Muscle of leg (tissue), 11 donors: ENCODE data around the gene KMT2E. TPM values are rescaled to one million over a fixed set of nuclear protein-coding genes. Genes with fewer than 3 reads are reported as not detected.
"Not testable (repeated sequence)": the region's sequence is repeated elsewhere in the genome, so short reads cannot be mapped to it uniquely, and the experiment has no call there.

Experiments
- DNase-seq: peaks from one replicate; pipeline ENCODE4 v3.0.0; 2013
- H3K27ac ChIP-seq: one replicate; pipeline ENCODE4 v1.5.1; 2013; ENCODE audit warnings: mild to moderate bottlenecking, low read length, control low read depth
- H3K27me3 ChIP-seq: one replicate; pipeline ENCODE4 v1.6.1; 2013; ENCODE audit warnings: low read length; ENCODE audit not compliant: control insufficient read depth, insufficient read depth
- H3K36me3 ChIP-seq: one replicate; pipeline ENCODE4 v1.6.1; 2013; ENCODE audit warnings: low read length; ENCODE audit not compliant: control insufficient read depth, insufficient read depth
- H3K4me1 ChIP-seq: one replicate; pipeline ENCODE4 v1.6.1; 2013; ENCODE audit warnings: low read length; ENCODE audit not compliant: control insufficient read depth, insufficient read depth
- H3K4me3 ChIP-seq: one replicate; pipeline ENCODE4 v1.5.1; 2013; ENCODE audit warnings: low read length, control low read depth
- H3K9me3 ChIP-seq: replicated peaks from 2 replicates; pipeline ENCODE4 v1.6.1; 2013; ENCODE audit warnings: low read depth, low read length; ENCODE audit not compliant: control insufficient read depth
- WGBS: methylation state at CpG from one replicate; pipeline ENCODE4 v1.1.5; 2013; ENCODE audit warnings: missing lambda C conversion rate; ENCODE audit not compliant: insufficient coverage; 5-methylcytosine and 5-hydroxymethylcytosine counted together
- polyA plus RNA-seq, 8 donors: library from polyadenylated mRNA; unstranded; fragments of 120-200 nt; gene quantifications; one replicate each; pipeline versions ENCODE4 v1.2.1 to v1.2.3, GENCODE V29; 2013; ENCODE audit warnings: inconsistent platforms in 1 of 8, low replicate concordance in 1 of 8; ENCODE audit not compliant: insufficient read length in 8 of 8, insufficient read depth in 1 of 8
- total RNA-seq: library from RNA; stranded (reverse); fragments of 120-200 nt; gene quantifications from one replicate; pipeline ENCODE4 v1.2.4, GENCODE V29; 2013

Gene KMT2E
- total and polyA plus RNA-seq, 9 donors: 28.5 to 55.5 (median 36.1) TPM

GRCh38 chr7:104971290-104972071 lies 42.5 kb upstream of the KMT2E start:
- WGBS: 17% methylated on average over 1 of the region's 3 CpGs
- H3K27ac ChIP-seq: no peak overlapping the region
- DNase-seq: peak; percentile 64

GRCh38 chr7:104972500-104972899 lies 41.5 kb upstream of the KMT2E start:
- no CpG with 5 or more reads among the region's 5 CpGs for WGBS
- DNase-seq: no peak
- H3K4me1 ChIP-seq: peaks cover 7% of the 10 kb centered on the region
- H3K27ac ChIP-seq: no peak overlapping the region
- H3K9me3 ChIP-seq: no peaks in the 10 kb centered on the region
- no peaks in the 10 kb centered on the region for H3K36me3 ChIP-seq
- H3K27me3 ChIP-seq: no peaks in the 10 kb centered on the region
- no peak overlapping the region for H3K4me3 ChIP-seq

More at GRCh38 chr7:104971290-104972071, 42.5 kb upstream of the KMT2E start:
- Histone ChIP-seq H3K9me3 (no peaks in the 10 kb centered on the region), H3K4me1 (peaks cover 7% of the 10 kb centered on the region), H3K36me3 (no peaks in the 10 kb centered on the region), H3K4me3 (no peak overlapping the region), H3K27me3 (no peaks in the 10 kb centered on the region)

GRCh38 chr7:104973227-104973626 lies 40.8 kb upstream of the KMT2E start:
- H3K4me3 ChIP-seq: no peak overlapping the region
- H3K27ac ChIP-seq: peak overlapping the region; percentile 25
- H3K9me3 ChIP-seq: no peaks in the 10 kb centered on the region
- WGBS: no CpG with 5 or more reads among the region's 2 CpGs
- H3K36me3 ChIP-seq: no peaks in the 10 kb centered on the region
- no peaks in the 10 kb centered on the region for H3K27me3 ChIP-seq
- peaks cover 14% of the 10 kb centered on the region for H3K4me1 ChIP-seq
- no peak for DNase-seq

GRCh38 chr7:104973909-104974415 lies 40.0 kb upstream of the KMT2E start:
- Histone ChIP-seq H3K9me3 (no peaks in the 10 kb centered on the region), H3K27me3 (no peaks in the 10 kb centered on the region), H3K4me1 (peaks cover 14% of the 10 kb centered on the region), H3K36me3 (no peaks in the 10 kb centered on the region), H3K4me3 (no peak overlapping the region), H3K27ac (peak overlapping the region; percentile 25)
- no CpG with 5 or more reads among the region's 3 CpGs for WGBS
- DNase-seq: peak; percentile 65

- not testable (repeated sequence) for DNase-seq, H3K36me3 ChIP-seq, H3K9me3 ChIP-seq, H3K27ac ChIP-seq, H3K4me3 ChIP-seq, H3K27me3 ChIP-seq
- WGBS: 90% methylated on average over 2 of the region's 6 CpGs
- peaks cover 20% of the 10 kb centered on the region for H3K4me1 ChIP-seq
Observed at GRCh38 chr7:104975553-104975952, 38.5 kb upstream of the KMT2E start.

GRCh38 chr7:104976966-104977636 lies 36.9 kb upstream of the KMT2E start:
- peaks cover 17% of the 10 kb centered on the region for H3K4me1 ChIP-seq
- DNase-seq: no peak
- WGBS: no CpG with 5 or more reads among the region's 3 CpGs
- no peak overlapping the region for H3K27ac ChIP-seq
- H3K27me3 ChIP-seq: no peaks in the 10 kb centered on the region
- H3K36me3 ChIP-seq: peaks cover 3% of the 10 kb centered on the region
- H3K9me3 ChIP-seq: no peaks in the 10 kb centered on the region
- no peak overlapping the region for H3K4me3 ChIP-seq

- peaks cover 3% of the 10 kb centered on the region for H3K36me3 ChIP-seq
- WGBS: no CpG with 5 or more reads among the region's 1 CpG
- H3K9me3 ChIP-seq: no peaks in the 10 kb centered on the region
- H3K27me3 ChIP-seq: no peaks in the 10 kb centered on the region
- H3K4me1 ChIP-seq: peaks cover 28% of the 10 kb centered on the region
- H3K4me3 ChIP-seq: no peak overlapping the region
- no peak overlapping the region for H3K27ac ChIP-seq
- DNase-seq: peak; percentile 94
Observed at GRCh38 chr7:104978460-104978859, 35.5 kb upstream of the KMT2E start.

- H3K27me3 ChIP-seq: no peaks in the 10 kb centered on the region
- DNase-seq: peak; percentile 37
- WGBS: 39% methylated on average over 3 of the region's 4 CpGs
- peaks cover 27% of the 10 kb centered on the region for H3K4me1 ChIP-seq
- H3K9me3 ChIP-seq: no peaks in the 10 kb centered on the region
- no peak overlapping the region for H3K27ac ChIP-seq
- peaks cover 3% of the 10 kb centered on the region for H3K36me3 ChIP-seq
- H3K4me3 ChIP-seq: no peak overlapping the region
Observed at GRCh38 chr7:104979167-104979841, 34.7 kb upstream of the KMT2E start.

- Histone ChIP-seq H3K27me3 (no peaks in the 10 kb centered on the region), H3K4me3 (no peak overlapping the region), H3K4me1 (peaks cover 30% of the 10 kb centered on the region), H3K27ac (no peak overlapping the region), H3K36me3 (peaks cover 3% of the 10 kb centered on the region), H3K9me3 (no peaks in the 10 kb centered on the region)
- no CpG with 5 or more reads among the region's 5 CpGs for WGBS
- DNase-seq: no peak
Observed at GRCh38 chr7:104980440-104980839, 33.6 kb upstream of the KMT2E start.
